HL-60/S4 (cell line): Measurements from ENCODE around the gene RAB6B.

Source experiments
- in situ Hi-C: fragments of 300-500 bp; cut with MboI; formaldehyde crosslinking; loops from 2 replicates; pipeline ENCODE4 v1.14.3; 2022; ENCODE audit warnings: low sequenced_read_pairs

The RAB6B gene

GRCh38 chr3:133932009-133932408, 36.3 kb upstream of the RAB6B start:
- in situ Hi-C loops: loop anchor here (10.0 to 25.0 kb wide), 3 partner anchors 113 to 530 kb away; no protein-coding TSS in a partner anchor

GRCh38 chr3:133931084-133931483, 35.4 kb upstream of the RAB6B start:
- in situ Hi-C loops: loop anchor here (10.0 to 25.0 kb wide), 3 partner anchors 114 to 531 kb away; no protein-coding TSS in a partner anchor

GRCh38 chr3:133930341-133930933, 34.8 kb upstream of the RAB6B start:
- in situ Hi-C loops: loop anchor here (10.0 to 25.0 kb wide), 3 partner anchors 114 to 532 kb away; no protein-coding TSS in a partner anchor

GRCh38 chr3:133928903-133929607, 33.4 kb upstream of the RAB6B start:
- in situ Hi-C loops: loop anchor here (25.0 kb wide), 1 partner anchor 533 kb away; no protein-coding TSS in a partner anchor

GRCh38 chr3:133928136-133928893, 32.6 kb upstream of the RAB6B start:
- in situ Hi-C loops: loop anchor here (25.0 kb wide), 1 partner anchor 534 kb away; no protein-coding TSS in a partner anchor

GRCh38 chr3:133927540-133928066, 31.9 kb upstream of the RAB6B start:
- in situ Hi-C loops: loop anchor here (25.0 kb wide), 1 partner anchor 535 kb away; no protein-coding TSS in a partner anchor

GRCh38 chr3:133926736-133927539, 31.3 kb upstream of the RAB6B start:
- in situ Hi-C loops: loop anchor here (25.0 kb wide), 1 partner anchor 535 kb away; no protein-coding TSS in a partner anchor

- in situ Hi-C loops: loop anchor here (25.0 kb wide), 1 partner anchor 536 kb away; no protein-coding TSS in a partner anchor
These were observed 30.5 kb upstream of the RAB6B start for GRCh38 chr3:133925960-133926735.

- in situ Hi-C loops: loop anchor here (25.0 kb wide), 2 partner anchors 262 to 437 kb away; partner anchors contain the start of gene TOPBP1
These were observed 28.4 kb upstream of the RAB6B start for GRCh38 chr3:133924041-133924440.

- in situ Hi-C loops: loop anchor here (25.0 kb wide), 2 partner anchors 259 to 434 kb away; partner anchors contain the start of gene TOPBP1
These were observed 25.9 kb upstream of the RAB6B start for GRCh38 chr3:133921592-133921991.

GRCh38 chr3:133917144-133917543, 21.5 kb upstream of the RAB6B start:
- in situ Hi-C loops: loop anchor here (10.0 to 25.0 kb wide), 3 partner anchors 92 to 430 kb away; partner anchors contain the start of gene TOPBP1

- in situ Hi-C loops: loop anchor here (10.0 to 25.0 kb wide), 3 partner anchors 91 to 429 kb away; partner anchors contain the start of gene TOPBP1
These were observed 20.3 kb upstream of the RAB6B start for GRCh38 chr3:133915685-133916658.

- in situ Hi-C loops: loop anchor here (10.0 to 25.0 kb wide), 3 partner anchors 90 to 428 kb away; partner anchors contain the start of gene TOPBP1
These were observed 19.3 kb upstream of the RAB6B start for GRCh38 chr3:133914839-133915600.

GRCh38 chr3:133910422-133910821, 14.7 kb upstream of the RAB6B start:
- in situ Hi-C loops: loop anchor here (10.0 to 25.0 kb wide), 3 partner anchors 86 to 423 kb away; partner anchors contain the start of gene TOPBP1

GRCh38 chr3:133905376-133905775, 9.7 kb upstream of the RAB6B start:
- in situ Hi-C loops: loop anchor here (25.0 kb wide), 2 partner anchors 243 to 418 kb away; partner anchors contain the start of gene TOPBP1

GRCh38 chr3:133901847-133902246, 6.2 kb upstream of the RAB6B start:
- in situ Hi-C loops: loop anchor here (25.0 kb wide), 2 partner anchors 240 to 415 kb away; partner anchors contain the start of gene TOPBP1

GRCh38 chr3:133901083-133901482, 5.4 kb upstream of the RAB6B start:
- in situ Hi-C loops: loop anchor here (25.0 kb wide), 2 partner anchors 239 to 414 kb away; partner anchors contain the start of gene TOPBP1
